KMS-11 (cell line): ENCODE data around the gene FHIT.

ENCODE experiments used
- H2AFZ ChIP-seq: fragments of 200-600 bp; sonication (generic); 2 replicates; pipeline ENCODE4 v1.6.1; 2016; ENCODE audit warnings: antibody characterized with exemption, mixed run types, low read depth
- H3K27ac ChIP-seq: fragments of 200-600 bp; sonication (generic); 2 replicates; pipeline ENCODE4 v1.6.1; 2016; ENCODE audit warnings: mild to moderate bottlenecking, mixed run types
- H3K27me3 ChIP-seq: fragments of 200-600 bp; sonication (generic); 2 replicates; pipeline ENCODE4 v1.6.1; 2017; ENCODE audit warnings: mild to moderate bottlenecking, low read depth, mixed run types, moderate library complexity; ENCODE audit not compliant: insufficient read depth
- H3K36me3 ChIP-seq: fragments of 200-600 bp; sonication (generic); 2 replicates; pipeline ENCODE4 v1.6.1; 2017; ENCODE audit warnings: mild to moderate bottlenecking, mixed run types; ENCODE audit not compliant: insufficient read depth
- H3K4me1 ChIP-seq: fragments of 200-600 bp; sonication (generic); 2 replicates; pipeline ENCODE4 v1.6.1; 2016; ENCODE audit warnings: mild to moderate bottlenecking, low read depth, mixed run types; ENCODE audit not compliant: poor library complexity, severe bottlenecking
- H3K4me2 ChIP-seq: fragments of 200-600 bp; sonication (generic); 2 replicates; pipeline ENCODE4 v1.7.0; 2016; ENCODE audit warnings: mild to moderate bottlenecking, mixed run types
- H3K4me3 ChIP-seq: fragments of 200-600 bp; sonication (generic); IDR thresholded peaks from 2 replicates; pipeline ENCODE4 v1.6.1; 2017; ENCODE audit warnings: low read depth, low read length, mixed read lengths; ENCODE audit not compliant: insufficient read depth
- H3K79me2 ChIP-seq: fragments of 200-600 bp; sonication (generic); 2 replicates; pipeline ENCODE4 v1.6.1; 2016; ENCODE audit warnings: low read depth, mixed run types; ENCODE audit not compliant: insufficient read depth
- H3K9ac ChIP-seq: fragments of 200-600 bp; sonication (generic); 2 replicates; pipeline ENCODE4 v1.6.1; 2016; ENCODE audit warnings: mild to moderate bottlenecking, mixed run types
- H4K20me1 ChIP-seq: fragments of 200-600 bp; sonication (generic); 2 replicates; pipeline ENCODE4 v1.6.1; 2016; ENCODE audit warnings: mild to moderate bottlenecking, mixed run types; ENCODE audit not compliant: insufficient read depth
- TF ChIP-seq, protein P1 (sequence below): fragments of 200-600 bp; sonication (generic); conservative IDR thresholded peaks from 2 replicates; pipeline ENCODE4 v1.6.1; 2017; ENCODE audit warnings: low read depth, mild to moderate bottlenecking, antibody characterized with exemption, low read length, moderate library complexity, mixed read lengths

The FHIT gene

GRCh38 chr3:60599586-60599985 lies 651.7 kb downstream of the FHIT start:
- TF ChIP-seq, protein P1, sequence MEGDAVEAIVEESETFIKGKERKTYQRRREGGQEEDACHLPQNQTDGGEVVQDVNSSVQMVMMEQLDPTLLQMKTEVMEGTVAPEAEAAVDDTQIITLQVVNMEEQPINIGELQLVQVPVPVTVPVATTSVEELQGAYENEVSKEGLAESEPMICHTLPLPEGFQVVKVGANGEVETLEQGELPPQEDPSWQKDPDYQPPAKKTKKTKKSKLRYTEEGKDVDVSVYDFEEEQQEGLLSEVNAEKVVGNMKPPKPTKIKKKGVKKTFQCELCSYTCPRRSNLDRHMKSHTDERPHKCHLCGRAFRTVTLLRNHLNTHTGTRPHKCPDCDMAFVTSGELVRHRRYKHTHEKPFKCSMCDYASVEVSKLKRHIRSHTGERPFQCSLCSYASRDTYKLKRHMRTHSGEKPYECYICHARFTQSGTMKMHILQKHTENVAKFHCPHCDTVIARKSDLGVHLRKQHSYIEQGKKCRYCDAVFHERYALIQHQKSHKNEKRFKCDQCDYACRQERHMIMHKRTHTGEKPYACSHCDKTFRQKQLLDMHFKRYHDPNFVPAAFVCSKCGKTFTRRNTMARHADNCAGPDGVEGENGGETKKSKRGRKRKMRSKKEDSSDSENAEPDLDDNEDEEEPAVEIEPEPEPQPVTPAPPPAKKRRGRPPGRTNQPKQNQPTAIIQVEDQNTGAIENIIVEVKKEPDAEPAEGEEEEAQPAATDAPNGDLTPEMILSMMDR = no peak
- Histone ChIP-seq H3K79me2 (no peaks in the 10 kb centered on the region), H2AFZ (no peak overlapping the region), H3K36me3 (no peaks in the 10 kb centered on the region), H3K4me3 (no peak overlapping the region), H3K9ac (no peak overlapping the region), H3K4me2 (no peak overlapping the region), H4K20me1 (no peaks in the 10 kb centered on the region), H3K4me1 (no peaks in the 10 kb centered on the region), H3K27me3 (no peaks in the 10 kb centered on the region), H3K27ac (no peak overlapping the region)

- Histone ChIP-seq H3K4me2 (no peak overlapping the region), H3K4me1 (no peaks in the 10 kb centered on the region), H3K9ac (no peak overlapping the region), H3K27ac (no peak overlapping the region), H4K20me1 (no peaks in the 10 kb centered on the region), H3K4me3 (no peak overlapping the region), H3K36me3 (no peaks in the 10 kb centered on the region), H3K79me2 (no peaks in the 10 kb centered on the region), H3K27me3 (no peaks in the 10 kb centered on the region), H2AFZ (no peak overlapping the region)
- TF ChIP-seq, protein P1 = no peak
Measured at GRCh38 chr3:60598671-60599070, 652.6 kb downstream of the FHIT start.

GRCh38 chr3:60594025-60594424 lies 657.2 kb downstream of the FHIT start:
- Histone ChIP-seq H4K20me1 (no peaks in the 10 kb centered on the region), H3K27ac (no peak overlapping the region), H3K4me3 (no peak overlapping the region), H3K79me2 (no peaks in the 10 kb centered on the region), H3K27me3 (no peaks in the 10 kb centered on the region), H3K36me3 (no peaks in the 10 kb centered on the region), H3K9ac (no peak overlapping the region), H3K4me1 (no peaks in the 10 kb centered on the region), H3K4me2 (no peak overlapping the region), H2AFZ (no peak overlapping the region)
- TF ChIP-seq, protein P1 = no peak

DNA sequence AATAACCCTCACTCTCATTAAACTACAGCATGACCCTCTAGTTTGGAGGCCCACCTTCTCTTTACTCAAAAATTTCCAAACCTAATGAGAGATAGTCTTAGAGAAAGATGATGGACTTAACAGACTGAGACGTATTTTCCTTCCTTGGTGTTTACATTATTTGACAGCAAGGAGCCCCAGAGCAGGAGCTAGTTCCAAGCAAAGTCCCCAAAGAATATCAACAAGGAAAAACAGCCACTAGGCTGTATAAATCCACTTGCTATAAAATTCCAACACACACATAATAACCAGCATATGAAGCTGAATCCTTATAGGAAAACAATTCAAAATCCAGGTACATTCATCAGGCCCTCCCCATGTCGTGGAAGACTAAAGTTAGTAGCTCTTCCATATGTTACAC lies 660.0 kb downstream of the FHIT start:
- Histone ChIP-seq H3K36me3 (no peaks in the 10 kb centered on the region), H2AFZ (no peak overlapping the region), H3K79me2 (no peaks in the 10 kb centered on the region), H3K27me3 (no peaks in the 10 kb centered on the region), H3K9ac (no peak overlapping the region), H3K4me3 (no peak overlapping the region), H3K27ac (no peak overlapping the region), H4K20me1 (no peaks in the 10 kb centered on the region), H3K4me1 (no peaks in the 10 kb centered on the region), H3K4me2 (no peak overlapping the region)
- TF ChIP-seq, protein P1 = no peak

DNA sequence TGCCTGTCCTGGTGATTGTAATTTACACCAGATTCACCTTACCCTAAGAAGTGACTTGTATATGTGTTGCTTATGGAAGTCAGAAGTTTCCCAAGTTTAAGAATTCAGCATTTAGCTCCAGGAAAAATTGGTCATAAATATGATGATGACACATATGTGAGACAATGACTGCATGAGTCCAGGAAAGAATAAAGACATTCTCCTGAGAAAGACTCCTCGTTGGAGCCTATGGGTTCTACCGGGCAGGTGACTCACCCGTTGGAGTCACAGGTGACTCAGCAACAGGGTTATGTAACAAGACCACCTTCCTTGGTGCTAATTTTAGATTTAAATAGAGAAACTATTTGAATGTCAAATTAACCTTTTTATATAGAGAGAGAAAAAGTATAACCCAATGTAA lies 662.4 kb downstream of the FHIT start:
- no peaks in the 10 kb centered on the region for H3K27me3 ChIP-seq
- no peak overlapping the region for H3K4me3 ChIP-seq
- H3K9ac ChIP-seq = no peak overlapping the region
- no peaks in the 10 kb centered on the region for H4K20me1 ChIP-seq
- H3K4me2 ChIP-seq = no peak overlapping the region
- H3K36me3 ChIP-seq = no peaks in the 10 kb centered on the region
- no peaks in the 10 kb centered on the region for H3K79me2 ChIP-seq
- H3K4me1 ChIP-seq = no peaks in the 10 kb centered on the region
- TF ChIP-seq, protein P1 = no peak
- H2AFZ ChIP-seq = no peak overlapping the region
- H3K27ac ChIP-seq = no peak overlapping the region
